Measurements from ENCODE around the gene KCTD5. TPM values are rescaled to one million over a fixed set of nuclear protein-coding genes. Genes with fewer than 3 reads are reported as not detected.

KCTD5 gene
- total RNA-seq, 1 donor from 2014 or later = 55.4 TPM

GRCh38 chr16:2702438-2702825, 20.1 kb downstream of the KCTD5 start:
- H3K27me3 ChIP-seq (ENCODE audit: insufficient read depth, low read length) = no peaks in the 10 kb centered on the region
- FAIRE-seq (no peak), DNase-seq (ENCODE audit: low read depth) (no peak)
- H3K36me3 ChIP-seq (ENCODE audit: insufficient read depth, low read length) = no peaks in the 10 kb centered on the region
- no peaks in the 10 kb centered on the region for H3K9me3 ChIP-seq (ENCODE audit: insufficient read depth, low read depth, low read length)
- H3K27ac Mint-ChIP-seq (ENCODE audit: unreplicated experiment) = no peak overlapping the region
- no peak overlapping the region for H3K4me3 Mint-ChIP-seq (ENCODE audit: unreplicated experiment)
- H3K9ac ChIP-seq (ENCODE audit: low read length) = no peak overlapping the region
- H3K4me1 ChIP-seq (ENCODE audit: insufficient read depth, low read length) = no peaks in the 10 kb centered on the region
- no peak overlapping the region for H3K27ac ChIP-seq (ENCODE audit: low read depth, low read length)
- peaks cover 4% of the 10 kb centered on the region for H3K36me3 Mint-ChIP-seq (ENCODE audit: low read depth, unreplicated experiment)
- no peaks in the 10 kb centered on the region for H3K27me3 Mint-ChIP-seq (ENCODE audit: low read depth, unreplicated experiment)
- H3K79me2 ChIP-seq (ENCODE audit: insufficient read depth, low read length) = peaks cover 16% of the 10 kb centered on the region
- no peak overlapping the region for H2AFZ ChIP-seq (ENCODE audit: low read depth, low read length)
- H4K20me1 ChIP-seq (ENCODE audit: insufficient read depth, low read length) = peaks cover 79% of the 10 kb centered on the region
- TF ChIP-seq, protein P1, sequence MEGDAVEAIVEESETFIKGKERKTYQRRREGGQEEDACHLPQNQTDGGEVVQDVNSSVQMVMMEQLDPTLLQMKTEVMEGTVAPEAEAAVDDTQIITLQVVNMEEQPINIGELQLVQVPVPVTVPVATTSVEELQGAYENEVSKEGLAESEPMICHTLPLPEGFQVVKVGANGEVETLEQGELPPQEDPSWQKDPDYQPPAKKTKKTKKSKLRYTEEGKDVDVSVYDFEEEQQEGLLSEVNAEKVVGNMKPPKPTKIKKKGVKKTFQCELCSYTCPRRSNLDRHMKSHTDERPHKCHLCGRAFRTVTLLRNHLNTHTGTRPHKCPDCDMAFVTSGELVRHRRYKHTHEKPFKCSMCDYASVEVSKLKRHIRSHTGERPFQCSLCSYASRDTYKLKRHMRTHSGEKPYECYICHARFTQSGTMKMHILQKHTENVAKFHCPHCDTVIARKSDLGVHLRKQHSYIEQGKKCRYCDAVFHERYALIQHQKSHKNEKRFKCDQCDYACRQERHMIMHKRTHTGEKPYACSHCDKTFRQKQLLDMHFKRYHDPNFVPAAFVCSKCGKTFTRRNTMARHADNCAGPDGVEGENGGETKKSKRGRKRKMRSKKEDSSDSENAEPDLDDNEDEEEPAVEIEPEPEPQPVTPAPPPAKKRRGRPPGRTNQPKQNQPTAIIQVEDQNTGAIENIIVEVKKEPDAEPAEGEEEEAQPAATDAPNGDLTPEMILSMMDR (IDR thresholded peaks at IDR 0.05; ENCODE audit: insufficient read depth, low read depth, low read length) = no peak
- TF ChIP-seq EZH2 (IDR thresholded peaks at IDR 0.05; ENCODE audit: insufficient read depth, low read length) = no peak
- no peak overlapping the region for H3K4me3 ChIP-seq (ENCODE audit: insufficient read depth, low read depth, low read length)
- no peak overlapping the region for H3K4me2 ChIP-seq (ENCODE audit: low read length)
- no peaks in the 10 kb centered on the region for H3K4me1 Mint-ChIP-seq (ENCODE audit: low read depth, unreplicated experiment)
- no peaks in the 10 kb centered on the region for H3K9me3 Mint-ChIP-seq (ENCODE audit: unreplicated experiment)

DNA sequence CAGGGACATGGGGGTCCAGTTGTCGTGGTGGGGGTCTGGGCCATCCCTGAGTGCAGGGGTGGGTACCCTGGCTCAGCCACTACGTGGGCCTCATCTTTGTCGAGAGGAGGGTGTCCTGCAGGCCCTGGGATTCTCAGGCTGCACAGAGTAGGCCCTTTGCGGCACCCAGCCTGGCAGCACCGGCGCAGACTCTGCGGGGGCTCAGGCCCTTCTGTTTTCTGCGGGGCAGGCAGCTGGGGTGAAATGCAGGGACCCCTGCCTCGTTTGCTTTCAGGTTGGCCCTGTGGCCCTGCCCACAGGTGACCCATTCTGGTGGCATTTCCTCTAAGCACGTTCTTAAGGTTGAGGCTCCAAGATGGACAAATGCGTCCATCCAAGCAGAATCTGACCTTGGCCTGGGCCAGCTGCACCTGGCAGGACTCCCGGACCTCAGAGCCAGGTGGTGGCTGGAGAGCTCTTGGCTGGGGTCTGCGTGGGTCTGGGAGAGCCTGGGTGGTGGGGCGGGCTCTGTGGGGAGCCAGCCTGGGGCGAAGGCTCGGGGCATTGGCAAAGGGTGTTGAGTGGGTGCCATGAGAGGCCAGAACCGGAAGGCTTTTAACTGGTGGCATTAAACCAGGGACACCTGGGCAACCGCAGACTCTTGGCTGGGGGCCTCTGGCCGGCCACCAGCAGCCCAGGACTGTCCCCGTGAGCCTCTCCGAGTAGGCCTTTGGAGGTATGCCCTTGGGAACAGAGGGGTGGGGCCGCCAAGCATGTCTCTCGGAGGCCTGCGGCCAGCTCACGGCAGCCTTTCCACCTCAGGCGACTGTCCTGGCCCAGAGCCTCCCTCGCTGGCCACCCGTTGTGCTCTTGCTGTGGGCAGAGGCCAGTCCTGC, 20.8 kb downstream of the KCTD5 start:
- no peak for DNase-seq (ENCODE audit: low read depth)
- no peak overlapping the region for H3K4me3 Mint-ChIP-seq (ENCODE audit: unreplicated experiment)
- H3K27me3 ChIP-seq (ENCODE audit: insufficient read depth, low read length) = no peaks in the 10 kb centered on the region
- H3K36me3 Mint-ChIP-seq (ENCODE audit: low read depth, unreplicated experiment) = peaks cover 1% of the 10 kb centered on the region
- H3K27ac ChIP-seq (ENCODE audit: low read depth, low read length) = no peak overlapping the region
- no peaks in the 10 kb centered on the region for H3K9me3 ChIP-seq (ENCODE audit: insufficient read depth, low read depth, low read length)
- H3K36me3 ChIP-seq (ENCODE audit: insufficient read depth, low read length) = peaks cover 2% of the 10 kb centered on the region
- no peak overlapping the region for H3K9ac ChIP-seq (ENCODE audit: low read length)
- no peak for FAIRE-seq
- H3K27ac Mint-ChIP-seq (ENCODE audit: unreplicated experiment) = no peak overlapping the region
- H3K79me2 ChIP-seq (ENCODE audit: insufficient read depth, low read length) = peaks cover 12% of the 10 kb centered on the region
- no peaks in the 10 kb centered on the region for H3K27me3 Mint-ChIP-seq (ENCODE audit: low read depth, unreplicated experiment)
- no peaks in the 10 kb centered on the region for H3K4me1 ChIP-seq (ENCODE audit: insufficient read depth, low read length)
- no peak overlapping the region for H2AFZ ChIP-seq (ENCODE audit: low read depth, low read length)
- no peaks in the 10 kb centered on the region for H3K9me3 Mint-ChIP-seq (ENCODE audit: unreplicated experiment)
- no peak for TF ChIP-seq EZH2 (IDR thresholded peaks at IDR 0.05; ENCODE audit: insufficient read depth, low read length)
- TF ChIP-seq, protein P1 (IDR thresholded peaks at IDR 0.05; ENCODE audit: insufficient read depth, low read depth, low read length) = no peak
- no peak overlapping the region for H3K4me2 ChIP-seq (ENCODE audit: low read length)
- peaks cover 76% of the 10 kb centered on the region for H4K20me1 ChIP-seq (ENCODE audit: insufficient read depth, low read length)
- H3K4me3 ChIP-seq (ENCODE audit: insufficient read depth, low read depth, low read length) = no peak overlapping the region
- no peaks in the 10 kb centered on the region for H3K4me1 Mint-ChIP-seq (ENCODE audit: low read depth, unreplicated experiment)
